ENCODE data around the gene REC8.
A peak's percentile ranks its signal among the peaks of the same experiment; 100 is the strongest.

The REC8 gene

DNA sequence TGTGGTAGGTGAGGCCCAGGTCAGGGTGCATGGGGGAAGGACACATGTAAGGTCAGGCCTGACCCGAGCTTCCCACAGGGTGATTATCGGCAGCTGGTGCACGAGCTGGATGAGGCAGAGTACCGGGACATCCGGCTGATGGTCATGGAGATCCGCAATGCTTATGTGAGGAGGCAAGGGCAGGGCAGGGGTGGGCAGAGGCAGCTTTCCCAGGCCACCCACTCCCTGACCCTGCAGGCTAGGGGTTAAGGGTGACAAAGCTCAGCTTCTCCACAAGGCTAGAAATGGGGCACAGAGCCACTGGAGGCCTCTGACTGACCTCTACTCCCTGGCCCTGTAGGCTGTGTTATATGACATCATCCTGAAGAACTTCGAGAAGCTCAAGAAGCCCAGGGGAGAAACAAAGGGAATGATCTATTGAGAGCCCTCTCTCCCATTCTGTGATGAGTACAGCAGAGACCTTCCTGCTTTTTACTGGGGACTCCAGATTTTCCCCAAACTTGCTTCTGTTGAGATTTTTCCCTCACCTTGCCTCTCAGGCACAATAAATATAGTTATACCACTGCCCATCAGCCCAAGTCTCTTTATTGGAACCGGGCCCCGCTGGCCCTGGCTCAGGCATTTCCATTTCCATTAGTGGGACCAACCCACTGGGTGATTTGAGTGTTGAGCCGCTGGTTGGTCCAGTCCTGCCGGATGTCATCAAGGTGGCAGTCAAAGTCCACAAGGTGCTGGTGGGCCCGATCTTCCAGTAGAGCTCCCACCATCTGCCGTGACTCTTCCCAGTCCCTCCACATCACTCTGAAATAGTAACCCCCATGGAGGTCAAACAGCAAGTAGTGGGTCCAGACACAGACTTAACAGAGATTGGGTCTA, 33.2 kb upstream of the REC8 start:
- no peak for DNase-seq

DNA sequence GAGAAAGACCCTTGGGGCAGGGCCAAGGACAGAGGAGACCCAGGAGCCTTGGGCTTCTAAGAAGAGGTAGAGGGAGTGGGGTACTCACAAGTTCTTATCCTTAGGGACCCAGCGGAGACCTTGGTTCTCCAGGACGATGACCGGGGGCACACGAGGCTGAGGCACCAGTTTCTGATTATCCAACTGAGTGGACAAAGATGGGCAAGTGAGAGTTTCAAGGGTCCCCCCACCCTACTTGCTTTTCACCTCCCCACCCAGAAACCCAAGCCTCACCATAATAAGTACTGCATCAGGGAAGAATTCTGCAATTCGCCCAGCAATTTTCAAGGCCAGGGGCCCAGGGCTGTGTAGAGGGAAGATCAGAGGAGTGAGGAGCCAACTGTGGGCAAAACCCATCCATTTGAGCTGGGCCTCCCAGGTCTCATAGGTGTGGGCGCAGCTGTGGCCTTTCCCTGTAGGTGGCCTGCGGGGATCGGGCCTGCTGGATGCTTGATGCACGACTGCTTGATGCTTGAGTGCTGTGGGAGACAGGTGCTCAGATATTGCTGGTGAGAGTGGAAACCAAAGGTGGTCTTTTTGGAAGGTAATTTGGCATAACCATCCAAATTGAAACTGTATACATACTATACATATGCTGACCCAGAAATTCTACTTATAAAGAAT, 32.5 kb upstream of the REC8 start:
- peak; percentile 54 for DNase-seq

GRCh38 chr14:24141097-24141880, 30.6 kb upstream of the REC8 start, which contains the start of gene EMC9:
Gene EMC9, minus strand, starts transcription at chr14:24141591. Its CDS starts 287 bp downstream, at chr14:24141304.
- DNase-seq: peak; percentile 100

DNA sequence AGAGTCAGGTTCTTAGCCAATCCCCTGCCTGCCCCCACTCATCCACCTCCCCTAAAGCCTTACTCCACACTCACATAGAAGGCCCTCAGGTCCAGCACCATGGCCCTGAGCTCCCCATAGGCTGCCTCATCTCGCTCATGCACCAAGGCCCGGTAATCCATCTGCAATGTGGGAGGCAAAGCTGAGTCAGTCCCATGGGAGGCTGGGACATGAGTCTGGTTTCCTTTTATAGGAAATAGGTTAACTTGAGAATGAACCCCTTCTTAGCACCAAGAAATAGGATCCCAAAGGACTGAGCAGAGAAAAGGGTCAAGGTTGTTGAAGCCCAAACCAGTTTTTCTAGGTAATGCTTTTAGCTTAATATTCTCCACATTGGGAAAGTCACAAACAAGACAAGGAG, 28.4 kb upstream of the REC8 start:
- no peak for DNase-seq

DNA sequence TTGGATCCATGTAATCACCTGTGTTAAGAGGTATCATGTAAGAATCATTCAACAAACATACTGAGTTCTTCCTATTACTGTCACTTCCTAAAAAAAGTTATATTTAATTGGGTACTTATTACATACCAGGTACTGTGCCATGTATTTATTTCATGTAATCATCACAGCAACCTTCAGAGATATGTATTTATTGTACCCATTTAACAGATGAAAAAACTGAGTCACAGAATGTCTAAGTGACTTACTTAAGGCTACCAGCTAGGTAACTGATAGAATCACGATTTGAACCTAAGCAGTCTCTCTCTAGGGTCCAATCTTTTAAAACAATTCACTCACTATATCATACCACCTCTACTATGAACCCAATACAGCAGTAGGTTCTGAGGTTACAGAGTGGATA, 27.4 kb upstream of the REC8 start:
- no peak for DNase-seq

DNA sequence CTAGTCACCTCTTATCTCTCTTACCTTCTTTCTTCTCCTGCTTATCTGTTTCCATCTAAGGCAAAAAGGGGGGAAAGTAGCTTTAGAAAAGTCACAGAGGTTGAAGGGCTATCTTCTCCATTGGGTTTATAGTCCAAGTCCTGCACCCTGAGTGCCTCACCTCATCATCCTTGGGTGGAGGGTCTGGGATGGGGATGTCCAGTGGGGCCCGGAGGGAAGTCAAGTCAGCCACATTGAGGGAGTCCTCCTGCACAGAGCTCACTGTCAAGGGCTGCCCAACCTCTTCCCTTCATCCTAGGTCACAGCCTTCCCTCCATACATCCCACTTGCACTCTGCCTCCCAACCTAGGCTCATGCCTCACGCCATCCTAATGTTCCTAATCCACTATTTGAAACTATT, 26.7 kb upstream of the REC8 start:
- no peak for DNase-seq

DNA sequence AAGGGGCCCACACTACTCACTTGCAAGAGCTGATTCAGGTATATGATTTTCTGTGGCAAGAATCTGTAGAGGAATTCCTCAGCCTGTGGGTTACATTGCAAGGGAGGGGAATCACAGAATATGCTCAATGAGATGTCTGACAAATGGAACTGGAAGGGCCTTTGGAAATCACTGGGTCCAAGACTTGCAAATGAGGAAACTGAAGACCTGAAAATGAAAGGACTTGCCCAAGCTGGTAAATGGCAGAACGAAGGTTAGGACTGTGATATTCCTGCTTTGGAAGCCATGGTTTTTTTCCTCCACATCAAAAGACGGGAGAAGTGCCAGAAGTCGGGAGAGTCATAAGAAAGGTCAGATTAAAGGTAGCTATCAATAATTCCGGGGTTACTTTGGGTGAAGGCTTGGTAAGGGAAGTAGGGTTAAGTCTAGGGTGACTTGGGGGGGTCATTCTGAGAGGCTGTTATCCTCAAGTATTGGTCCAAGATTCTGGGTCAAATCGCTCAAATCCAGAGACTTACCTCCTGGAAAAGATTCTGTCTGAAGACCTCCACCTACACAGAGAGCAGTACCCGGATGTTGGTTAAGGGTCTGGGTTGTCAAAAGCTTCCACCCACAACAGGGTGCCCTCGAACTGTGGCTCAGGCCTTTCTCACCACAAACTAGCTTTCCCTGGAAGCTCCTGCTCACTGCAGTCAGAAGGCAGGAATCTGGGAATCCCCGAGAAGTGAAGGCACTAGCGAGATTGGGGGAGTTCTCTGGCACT, 26.0 kb upstream of the REC8 start:
- DNase-seq: no peak

- DNase-seq: peak; percentile 97
These were observed 25.4 kb upstream of the REC8 start, which contains the start of gene PSME2 for GRCh38 chr14:24146453-24146977. Gene PSME2, minus strand, starts transcription at chr14:24146610. Its CDS starts 29 bp downstream, at chr14:24146581.

DNA sequence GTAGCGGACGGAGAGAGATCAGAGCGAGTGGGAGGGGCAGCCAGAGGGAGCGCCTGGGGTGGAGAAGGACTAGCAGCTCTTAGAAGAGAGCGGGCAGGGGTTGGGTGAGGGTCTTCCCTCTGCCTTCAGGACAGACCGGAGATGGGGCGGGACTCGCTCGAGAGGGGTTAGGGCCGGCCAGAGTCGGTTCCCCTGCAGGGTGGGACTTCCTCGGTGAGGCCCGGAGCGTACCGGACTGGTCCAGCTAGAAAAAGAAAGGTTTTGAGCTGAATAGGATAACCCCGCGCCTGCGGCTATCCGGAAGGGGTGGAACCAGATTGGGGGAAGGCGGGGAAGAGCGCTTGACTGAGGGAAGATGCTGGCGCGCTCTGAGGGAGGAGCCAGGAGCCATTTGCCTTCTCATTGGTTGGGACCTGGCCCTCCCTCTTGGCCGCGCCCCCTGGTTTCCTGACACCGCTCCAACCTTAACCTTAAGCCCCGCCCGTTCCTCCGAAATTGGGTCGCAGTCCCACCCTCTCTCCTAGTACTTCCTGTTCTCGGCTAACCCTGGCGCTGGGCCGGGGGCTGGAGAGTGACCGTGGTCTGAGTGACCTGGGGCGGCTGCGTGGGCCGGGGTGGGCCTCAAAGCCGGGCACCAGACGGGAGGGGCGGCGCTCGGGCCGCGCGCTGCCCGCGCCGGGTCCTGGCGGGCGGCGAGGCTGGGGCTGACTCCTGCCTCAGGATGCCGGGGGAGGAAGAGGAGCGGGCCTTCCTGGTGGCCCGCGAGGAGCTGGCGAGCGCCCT, 24.7 kb upstream of the REC8 start, which contains the start of gene RNF31:
Gene RNF31 (plus strand): TSS at position 521 of the 783 bp plus-strand sequence. CDS start 201 bp downstream, at position 722.
- peak; percentile 100 for DNase-seq

GRCh38 chr14:24147761-24148428, 24.0 kb upstream of the REC8 start:
- no peak for DNase-seq

DNA sequence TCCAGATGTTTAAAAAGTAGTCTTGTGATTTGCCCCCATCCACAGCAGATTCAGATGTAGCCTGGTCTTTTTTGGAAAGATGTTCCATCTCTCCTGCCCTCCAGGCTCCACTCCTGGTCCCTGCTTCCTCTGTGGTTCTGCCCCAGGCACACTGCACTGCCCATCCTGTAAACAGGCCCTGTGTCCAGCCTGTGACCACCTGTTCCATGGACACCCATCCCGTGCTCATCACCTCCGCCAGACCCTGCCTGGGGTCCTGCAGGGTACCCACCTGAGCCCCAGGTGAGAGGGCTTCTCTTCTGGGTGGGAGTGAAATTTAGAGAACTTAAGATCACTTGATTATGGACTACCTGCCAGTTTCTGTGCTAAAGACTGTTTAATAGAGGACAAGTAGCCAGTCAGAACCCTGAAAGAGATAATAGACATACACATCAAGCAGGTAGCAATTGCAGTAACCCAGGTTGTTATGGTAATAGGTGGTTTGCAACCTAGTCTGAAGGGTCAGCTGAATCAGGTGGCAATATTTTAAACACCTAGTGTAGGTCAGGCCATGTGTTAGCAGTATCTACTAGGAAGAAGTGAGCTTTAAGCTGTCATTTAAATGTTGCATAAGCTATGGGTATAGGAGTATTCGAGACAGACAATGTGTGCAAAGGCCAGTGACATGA, 22.4 kb upstream of the REC8 start:
- no peak for DNase-seq

DNA sequence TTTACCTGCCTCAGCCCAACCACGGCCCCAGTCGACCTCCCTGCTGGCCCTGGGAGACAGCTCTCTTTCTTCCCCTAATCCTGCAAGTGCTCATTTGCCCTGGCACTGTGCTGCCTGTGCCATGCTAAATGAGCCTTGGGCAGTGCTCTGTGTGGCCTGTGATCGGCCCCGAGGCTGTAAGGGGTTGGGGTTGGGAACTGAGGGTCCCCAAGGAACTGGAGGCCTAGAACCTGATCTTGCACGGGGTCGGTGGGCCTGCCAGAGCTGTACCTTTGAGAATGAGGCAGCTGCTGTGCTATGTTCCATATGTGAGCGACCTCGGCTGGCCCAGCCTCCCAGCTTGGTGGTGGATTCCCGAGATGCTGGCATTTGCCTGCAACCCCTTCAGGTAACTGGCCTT, 21.8 kb upstream of the REC8 start:
- DNase-seq: no peak

- no peak for DNase-seq
These were observed 21.3 kb upstream of the REC8 start for GRCh38 chr14:24150567-24150966.

GRCh38 chr14:24150993-24151392, 20.9 kb upstream of the REC8 start:
- no peak for DNase-seq

DNA sequence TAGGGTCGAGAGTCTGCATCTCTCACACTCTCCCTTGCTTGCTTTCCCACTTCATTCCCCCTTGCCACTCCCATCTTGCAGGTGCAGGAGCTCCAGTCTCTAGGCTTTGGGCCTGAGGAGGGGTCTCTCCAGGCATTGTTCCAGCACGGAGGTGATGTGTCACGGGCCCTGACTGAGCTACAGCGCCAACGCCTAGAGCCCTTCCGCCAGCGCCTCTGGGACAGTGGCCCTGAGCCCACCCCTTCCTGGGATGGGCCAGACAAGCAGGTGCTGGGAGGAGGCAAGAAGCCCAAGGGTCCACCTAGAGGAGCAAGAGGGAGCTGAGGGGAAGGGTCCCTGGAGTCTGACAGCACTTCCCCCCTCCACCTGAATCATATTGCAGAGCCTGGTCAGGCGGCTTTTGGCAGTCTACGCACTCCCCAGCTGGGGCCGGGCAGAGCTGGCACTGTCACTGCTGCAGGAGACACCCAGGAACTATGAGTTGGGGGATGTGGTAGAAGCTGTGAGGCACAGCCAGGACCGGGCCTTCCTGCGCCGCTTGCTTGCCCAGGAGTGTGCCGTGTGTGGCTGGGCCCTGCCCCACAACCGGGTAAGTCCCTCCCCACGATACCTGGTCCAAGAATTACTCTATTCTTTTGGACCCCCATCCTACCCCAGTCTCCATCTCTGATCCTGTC, 20.3 kb upstream of the REC8 start:
- no peak for DNase-seq

DNA sequence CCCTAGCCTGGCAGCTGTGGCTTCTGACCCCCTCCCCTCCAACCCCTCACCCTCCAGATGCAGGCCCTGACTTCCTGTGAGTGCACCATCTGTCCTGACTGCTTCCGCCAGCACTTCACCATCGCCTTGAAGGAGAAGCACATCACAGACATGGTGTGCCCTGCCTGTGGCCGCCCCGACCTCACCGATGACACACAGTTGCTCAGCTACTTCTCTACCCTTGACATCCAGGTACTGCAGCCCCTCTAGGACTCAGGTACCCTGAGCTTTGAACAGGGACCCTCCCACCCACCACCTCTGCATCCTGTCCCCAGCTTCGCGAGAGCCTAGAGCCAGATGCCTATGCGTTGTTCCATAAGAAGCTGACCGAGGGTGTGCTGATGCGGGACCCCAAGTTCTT, 16.8 kb upstream of the REC8 start:
- no peak for DNase-seq

GRCh38 chr14:24156840-24157239, 15.0 kb upstream of the REC8 start:
- DNase-seq: no peak

DNA sequence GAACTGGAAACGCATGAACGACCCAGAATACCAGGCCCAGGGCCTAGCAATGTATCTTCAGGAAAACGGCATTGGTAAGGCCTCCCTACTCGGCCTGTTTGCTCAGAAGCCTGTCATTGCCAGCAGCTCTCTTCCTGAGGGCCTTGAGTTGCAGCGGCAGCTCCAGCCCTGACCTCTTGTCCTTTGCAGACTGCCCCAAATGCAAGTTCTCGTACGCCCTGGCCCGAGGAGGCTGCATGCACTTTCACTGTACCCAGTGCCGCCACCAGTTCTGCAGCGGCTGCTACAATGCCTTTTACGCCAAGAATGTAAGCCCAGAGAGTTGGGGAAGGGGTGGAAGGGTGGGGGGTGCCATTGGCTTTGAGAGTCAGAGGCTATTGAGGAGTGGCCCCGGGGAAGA, 14.5 kb upstream of the REC8 start:
- no peak for DNase-seq

GRCh38 chr14:24159777-24160498, 11.9 kb upstream of the REC8 start:
- DNase-seq: no peak

Data from stimulated activated CD4-positive, alpha-beta T cell treated with anti-CD3 and anti-CD28 coated beads, Interleukin-15, amount 100 ng/mL, for 24 hours (primary cell).